H1 (cell line): Measurements from ENCODE around the gene RAD51C. TPM values are rescaled to one million over a fixed set of nuclear protein-coding genes. Genes with fewer than 3 reads are reported as not detected.

Experiments
- CTCF ChIA-PET: fragments of 300-600 bp; sonication (Branson Sonifier 250); formaldehyde crosslinking; loops from one replicate; lab custom pipeline; 2021; ENCODE audit not compliant: partially characterized antibody; lab: Charles Lee
- POLR2A ChIA-PET: fragments of 300-600 bp; sonication (Branson Sonifier 250); formaldehyde crosslinking; loops from one replicate; lab custom pipeline; 2021; ENCODE audit warnings: inconsistent platforms; ENCODE audit not compliant: partially characterized antibody; lab: Charles Lee
- DNase-seq, 2 experiments: peaks; one replicate each; pipeline versions ENCODE4 v3.0.0 to v3.0.0-alpha.2; 2010 to 2022; ENCODE audit warnings: low spot score in 2 of 2, low read depth in 1 of 2, mixed read lengths in 1 of 2
- FAIRE-seq: peaks from 2 replicates; lab custom pipeline; 2011; peaks lifted over from hg19 to GRCh38; lab: Jason Lieb, UNC
- H2AFZ ChIP-seq: 2 replicates; pipeline ENCODE4 v1.8.1; 2012; ENCODE audit warnings: low read length, inconsistent platforms
- H2AK5ac ChIP-seq: 2 replicates; pipeline ENCODE4 v1.6.1; 2013; ENCODE audit warnings: low read depth, low read length
- H2BK120ac ChIP-seq: replicated peaks from 2 replicates; pipeline ENCODE3; 2013; ENCODE audit warnings: low read depth, low read length, inconsistent platforms
- H2BK12ac ChIP-seq: 2 replicates; pipeline ENCODE4 v1.6.1; 2013; ENCODE audit warnings: low read depth, low read length
- H2BK15ac ChIP-seq: 2 replicates; pipeline ENCODE4 v1.6.1; 2013; ENCODE audit warnings: low read length
- H2BK20ac ChIP-seq: 2 replicates; pipeline ENCODE4 v1.6.1; 2013; ENCODE audit warnings: low read length
- H2BK5ac ChIP-seq: 2 replicates; pipeline ENCODE4 v1.6.1; 2013; ENCODE audit warnings: low read depth, low read length
- H3K14ac ChIP-seq: 2 replicates; pipeline ENCODE4 v1.6.1; 2013; ENCODE audit warnings: inconsistent platforms; ENCODE audit not compliant: insufficient read length
- H3K18ac ChIP-seq: 2 replicates; pipeline ENCODE4 v1.6.1; 2013; ENCODE audit warnings: low read length; ENCODE audit errors: extremely low read depth
- H3K23ac ChIP-seq: 2 replicates; pipeline ENCODE4 v1.6.1; 2013; ENCODE audit warnings: inconsistent platforms; ENCODE audit not compliant: insufficient read length
- H3K23me2 ChIP-seq: 2 replicates; pipeline ENCODE4 v1.6.1; 2013; ENCODE audit warnings: low read depth, low read length
- H3K27ac ChIP-seq: 2 replicates; pipeline ENCODE4 v1.6.1; 2011; ENCODE audit warnings: low read depth, low read length, inconsistent platforms
- H3K27me3 ChIP-seq, 4 experiments: replicated peaks in 1 of 4; 1 replicate in 1 of 4; 2 replicates in 3 of 4; pipeline versions ENCODE4 v1.6.1 to v1.8.1; 2011 to 2013; ENCODE audit warnings: low read length in 3 of 4, mild to moderate bottlenecking in 3 of 4, inconsistent platforms in 2 of 4, mixed read lengths in 2 of 4, moderate library complexity in 1 of 4; ENCODE audit not compliant: control insufficient read depth in 3 of 4, insufficient read depth in 3 of 4; ENCODE audit errors: extremely low read depth in 1 of 4
- H3K36me3 ChIP-seq, 4 experiments: 2 replicates each; pipeline versions ENCODE4 v1.6.1 to v1.8.1; 2011 to 2013; ENCODE audit warnings: mild to moderate bottlenecking in 4 of 4, low read length in 3 of 4, moderate library complexity in 2 of 4, control low read depth in 1 of 4, inconsistent platforms in 1 of 4; ENCODE audit not compliant: insufficient read depth in 4 of 4, control insufficient read depth in 2 of 4
- H3K4ac ChIP-seq: replicated peaks from 2 replicates; pipeline ENCODE3; 2013; ENCODE audit warnings: low read length, low read depth, mixed read lengths, inconsistent platforms; ENCODE audit not compliant: insufficient read length
- H3K4me1 ChIP-seq, 4 experiments: replicated peaks in 1 of 4; 1 replicate in 1 of 4; 2 replicates in 3 of 4; pipeline versions ENCODE4 v1.6.1 to v1.8.1; 2011 to 2013; ENCODE audit warnings: low read length in 3 of 4, inconsistent platforms in 2 of 4, mixed read lengths in 1 of 4; ENCODE audit not compliant: insufficient read depth in 4 of 4, control insufficient read depth in 3 of 4
- H3K4me2 ChIP-seq, 2 experiments: 2 replicates each; pipeline versions ENCODE4 v1.6.1 to v1.8.1; 2011 to 2013; ENCODE audit warnings: low read depth in 2 of 2, low read length in 2 of 2, control low read depth in 1 of 2, inconsistent platforms in 1 of 2, mild to moderate bottlenecking in 1 of 2; ENCODE audit not compliant: insufficient read depth in 1 of 2
- H3K4me3 ChIP-seq, 4 experiments: fragments of 200-600, 300-600 bp in 1 of 4; sonication (generic), shearing (Covaris generic), sonication (Bioruptor Twin) in 1 of 4; 2 replicates each; pipeline versions ENCODE4 v1.5.1 to v1.8.1; 2011 to 2016; ENCODE audit warnings: low read length in 4 of 4, low read depth in 3 of 4, control low read depth in 2 of 4, inconsistent platforms in 2 of 4, mild to moderate bottlenecking in 2 of 4, mixed read lengths in 1 of 4, moderate library complexity in 1 of 4; ENCODE audit not compliant: insufficient read depth in 2 of 4; ENCODE audit errors: extremely low read depth in 1 of 4
- H3K56ac ChIP-seq: replicated peaks from 2 replicates; pipeline ENCODE3; 2013; ENCODE audit warnings: low read depth, mild to moderate bottlenecking, mixed read lengths, low read length, inconsistent platforms; ENCODE audit not compliant: insufficient read length
- H3K79me1 ChIP-seq: 2 replicates; pipeline ENCODE4 v1.6.1; 2013; ENCODE audit warnings: low read depth, low read length, control low read depth
- H3K79me2 ChIP-seq, 2 experiments: 2 replicates each; pipeline versions ENCODE4 v1.6.1 to v1.8.1; 2012 to 2013; ENCODE audit warnings: low read length in 2 of 2, mild to moderate bottlenecking in 2 of 2, inconsistent platforms in 1 of 2; ENCODE audit not compliant: insufficient read depth in 2 of 2, control insufficient read depth in 1 of 2
- H3K9ac ChIP-seq, 4 experiments: replicated peaks in 1 of 4; 1 replicate in 1 of 4; 2 replicates in 3 of 4; pipeline versions ENCODE4 v1.6.1 to v1.8.1; 2011 to 2013; ENCODE audit warnings: low read depth in 3 of 4, low read length in 3 of 4, control low read depth in 2 of 4, mild to moderate bottlenecking in 2 of 4, moderate library complexity in 2 of 4, inconsistent platforms in 1 of 4; ENCODE audit errors: extremely low read depth in 1 of 4
- H3K9me3 ChIP-seq, 2 experiments: 2 replicates each; pipeline versions ENCODE4 v1.6.1 to v1.8.1; 2012 to 2013; ENCODE audit warnings: mild to moderate bottlenecking in 2 of 2, moderate library complexity in 2 of 2, control low read depth in 1 of 2, inconsistent platforms in 1 of 2, low read depth in 1 of 2, low read length in 1 of 2, mixed read lengths in 1 of 2; ENCODE audit not compliant: insufficient read depth in 2 of 2
- H4K20me1 ChIP-seq, 2 experiments: replicated peaks in 1 of 2; 2 replicates each; pipeline versions ENCODE3 to v1.8.1; 2011 to 2013; ENCODE audit warnings: inconsistent platforms in 2 of 2, low read length in 2 of 2, mild to moderate bottlenecking in 1 of 2; ENCODE audit not compliant: insufficient read depth in 2 of 2, control insufficient read depth in 1 of 2
- H4K5ac ChIP-seq: 2 replicates; pipeline ENCODE4 v1.6.1; 2013; ENCODE audit warnings: low read length, low read depth, mixed read lengths, inconsistent platforms; ENCODE audit not compliant: insufficient read length
- H4K8ac ChIP-seq: 2 replicates; pipeline ENCODE4 v1.8.0; 2013; ENCODE audit warnings: mild to moderate bottlenecking, moderate library complexity, low read length, inconsistent platforms; ENCODE audit not compliant: insufficient read depth; ENCODE audit errors: extremely low read depth
- H4K91ac ChIP-seq: replicated peaks from 2 replicates; pipeline ENCODE3; 2013; ENCODE audit warnings: low read length, mixed read lengths, inconsistent platforms; ENCODE audit not compliant: insufficient read length
- ATF3 ChIP-seq: IDR thresholded peaks from 2 replicates; pipeline ENCODE4 v1.6.1; 2011; ENCODE audit warnings: low read depth, mild to moderate bottlenecking, low read length; ENCODE audit not compliant: insufficient read depth
- CTCF ChIP-seq, 3 experiments: IDR thresholded peaks; 1 replicate in 2 of 3; 2 replicates in 1 of 3; pipeline versions ENCODE4 v1.5.1 to v1.6.1; 2011; ENCODE audit warnings: low read length in 3 of 3, mild to moderate bottlenecking in 3 of 3, inconsistent platforms in 2 of 3, low read depth in 1 of 3, moderate library complexity in 1 of 3; ENCODE audit not compliant: insufficient read depth in 1 of 3; ENCODE audit errors: control extremely low read depth in 1 of 3
- KDM4A ChIP-seq: IDR thresholded peaks from one replicate; pipeline ENCODE4 v1.7.1; 2012; ENCODE audit warnings: low read depth, mild to moderate bottlenecking, moderate library complexity, low read length, inconsistent platforms; ENCODE audit not compliant: severe bottlenecking
- NRF1 ChIP-seq: IDR thresholded peaks from 2 replicates; pipeline ENCODE4 v1.6.1; 2011; ENCODE audit warnings: mild to moderate bottlenecking, low read depth, low read length, improper control_type of control experiment
- PHF8 ChIP-seq: fragments of 200-600 bp; sonication (generic); conservative IDR thresholded peaks from 2 replicates; pipeline ENCODE4 v1.7.1; 2012; ENCODE audit warnings: low read depth, mild to moderate bottlenecking, inconsistent platforms, low read length, moderate library complexity
- SUZ12 ChIP-seq: fragments of 200-600 bp; sonication (generic); IDR thresholded peaks from 2 replicates; pipeline ENCODE4 v1.6.1; 2012; ENCODE audit warnings: mild to moderate bottlenecking, inconsistent platforms, low read length, moderate library complexity, mixed read lengths
- TEAD4 ChIP-seq: IDR thresholded peaks from 2 replicates; pipeline ENCODE4 v1.6.1; 2012; ENCODE audit warnings: low read depth, low read length, inconsistent platforms, mixed read lengths
- WGBS, 2 experiments: shearing (Covaris generic) in 1 of 2; methylation state at CpG; one replicate each; pipeline versions ENCODE4 v1.1.6 to v1.1.7; 2013 to 2015; ENCODE audit warnings: low lambda C conversion rate in 2 of 2, mixed read lengths in 2 of 2, inconsistent platforms in 1 of 2, low coverage in 1 of 2, missing lambda C conversion rate in 1 of 2; ENCODE audit not compliant: insufficient replicate concordance in 2 of 2, insufficient coverage in 1 of 2, insufficient read length in 1 of 2; ENCODE audit errors: extremely low coverage in 1 of 2, missing lambda C conversion rate in 1 of 2; 5-methylcytosine and 5-hydroxymethylcytosine counted together
- polyA plus RNA-seq, 7 experiments: library from polyadenylated mRNA; depleted of rRNA in 3 of 7; stranded (reverse) in 5 of 7; unstranded in 2 of 7; fragments of >200 nt in 5 of 7; fragments of 200-250 nt in 2 of 7; gene quantifications; 1 replicate in 5 of 7; 2 replicates in 1 of 7; 4 replicates in 1 of 7; pipeline versions ENCODE4 v1.2.1 to v1.2.3, GENCODE V29; 2011 to 2013; ENCODE audit warnings: missing spikeins in 2 of 7, mixed read lengths in 2 of 7
- total RNA-seq: library from RNA; stranded (reverse); fragmentation: NEBNext Ultra II Directional; extraction: Animal tissue kit (Norgen Biotek cat#: 25700); gene quantifications from 2 replicates; pipeline ENCODE4 v1.2.1, GENCODE V29; 2021

Gene RAD51C
- total and polyA plus RNA-seq, 2 of the 8 experiments (the other 6 are each of a cell fraction or from before 2014, with no cell fraction given): 10.4 to 21.7 TPM

GRCh38 chr17:58665946-58666857 is 26.2 kb upstream of the RAD51C start:
- H2BK120ac ChIP-seq: no peak overlapping the region
- H3K27me3 ChIP-seq: no peaks in the 10 kb centered on the region
- no peak overlapping the region for H2BK15ac ChIP-seq
- peaks cover 0 to 4% (median 1%) of the 10 kb centered on the region in 4 experiments; a peak in 2 of 7 replicates for H3K4me1 ChIP-seq
- H3K56ac ChIP-seq: no peak overlapping the region
- H3K79me1 ChIP-seq: no peaks in the 10 kb centered on the region
- no peaks in the 10 kb centered on the region for H3K9me3 ChIP-seq
- DNase-seq: no peak
- H2BK20ac ChIP-seq: no peak overlapping the region
- H2BK5ac ChIP-seq: no peak overlapping the region
- H2AK5ac ChIP-seq: no peak overlapping the region
- no peak overlapping the region for H3K27ac ChIP-seq
- H2AFZ ChIP-seq: 0 out of 2 replicates have a peak overlapping the region, but pooled peaks have one; percentile 71
- H3K79me2 ChIP-seq: no peaks in the 10 kb centered on the region
- H3K4ac ChIP-seq: no peak overlapping the region
- H4K5ac ChIP-seq: no peak overlapping the region
- H3K23me2 ChIP-seq: no peaks in the 10 kb centered on the region; the same call in 1 of the 2 replicates
- H4K91ac ChIP-seq: no peak overlapping the region
- no peak for FAIRE-seq
- no peak overlapping the region for H3K4me2 ChIP-seq
- CTCF ChIA-PET: no interaction called here
- H3K36me3 ChIP-seq: no peaks in the 10 kb centered on the region
- WGBS, 2 experiments: 90% methylated on average over 23 of the region's 25 CpGs; no CpG with 5 or more reads in 1 of the 2 experiments
- no peak overlapping the region for H4K8ac ChIP-seq
- POLR2A ChIA-PET: interaction anchor here (0.6 to 3.3 kb wide), 7 partner anchors 9 to 132 kb away, joined by 3 to 17 read pairs (median 3); no protein-coding TSS in a partner anchor
- no peak overlapping the region for H3K4me3 ChIP-seq
- H3K9ac ChIP-seq: no peak overlapping the region
- no peak overlapping the region for H3K23ac ChIP-seq
- H4K20me1 ChIP-seq: no peaks in the 10 kb centered on the region
- no peak overlapping the region for H3K18ac ChIP-seq
- H2BK12ac ChIP-seq: no peak overlapping the region
- H3K14ac ChIP-seq: no peak overlapping the region
- TF ChIP-seq SUZ12 (no peak), PHF8 (no peak), CTCF (IDR thresholded peaks at IDR 0.05; ENCODE audit: control extremely low read depth in 1 of 3, insufficient read depth in 1 of 3, low read depth in 1 of 3, low read length in 3 of 3) (no peak), NRF1 (no peak), TEAD4 (no peak), KDM4A (no peak), ATF3 (no peak)
